NAMALWA (cell line): ENCODE measurements around the gene CCDC187.

Experiments used
- DNase-seq: peaks from one replicate; pipeline ENCODE4 v3.0.0-alpha.2; 2015; ENCODE audit warnings: low spot score

Gene CCDC187

GRCh38 chr9:136252846-136253245, 51.0 kb downstream of the CCDC187 start:
- no peak for DNase-seq

- no peak for DNase-seq
These were observed 51.6 kb downstream of the CCDC187 start for GRCh38 chr9:136252281-136252680.

- peak; percentile 64 for DNase-seq
These were observed 52.4 kb downstream of the CCDC187 start for GRCh38 chr9:136251264-136252115.

- no peak for DNase-seq
These were observed 53.2 kb downstream of the CCDC187 start for GRCh38 chr9:136250676-136251075.

- DNase-seq: no peak
These were observed 53.9 kb downstream of the CCDC187 start for GRCh38 chr9:136249877-136250559.

GRCh38 chr9:136248951-136249876, 54.7 kb downstream of the CCDC187 start:
- no peak for DNase-seq

GRCh38 chr9:136247947-136248637, 55.8 kb downstream of the CCDC187 start:
- no peak for DNase-seq

GRCh38 chr9:136247551-136247916, 56.4 kb downstream of the CCDC187 start:
- DNase-seq: no peak

- DNase-seq: no peak
These were observed 56.9 kb downstream of the CCDC187 start for GRCh38 chr9:136246849-136247550.

- DNase-seq: peak; percentile 79
These were observed 58.4 kb downstream of the CCDC187 start, which contains the start of gene QSOX2 for GRCh38 chr9:136245219-136246150. Gene QSOX2 (minus strand): TSS chr9:136245812. CDS start chr9:136245803, 9 bp downstream.

GRCh38 chr9:136244969-136245218, 59.0 kb downstream of the CCDC187 start:
- DNase-seq: no peak

- DNase-seq: peak; percentile 93
These were observed 59.5 kb downstream of the CCDC187 start for GRCh38 chr9:136244122-136244968.

GRCh38 chr9:136243631-136244030, 60.3 kb downstream of the CCDC187 start:
- peak; percentile 56 for DNase-seq

GRCh38 chr9:136242918-136243525, 60.9 kb downstream of the CCDC187 start:
- peak; percentile 84 for DNase-seq

GRCh38 chr9:136242248-136242647, 61.6 kb downstream of the CCDC187 start:
- DNase-seq: no peak

GRCh38 chr9:136241542-136241941, 62.4 kb downstream of the CCDC187 start:
- DNase-seq: no peak

- DNase-seq: no peak
These were observed 63.0 kb downstream of the CCDC187 start for GRCh38 chr9:136240941-136241340.

GRCh38 chr9:136239983-136240330, 63.9 kb downstream of the CCDC187 start:
- peak; percentile 83 for DNase-seq
